ENCODE results near the gene GM2A.
A peak's percentile ranks its signal among the peaks of the same experiment; 100 is the strongest.
"Not testable (repeated sequence)": the region's sequence is repeated elsewhere in the genome, so short reads cannot be mapped to it uniquely, and the experiment has no call there.

The GM2A gene

DNA sequence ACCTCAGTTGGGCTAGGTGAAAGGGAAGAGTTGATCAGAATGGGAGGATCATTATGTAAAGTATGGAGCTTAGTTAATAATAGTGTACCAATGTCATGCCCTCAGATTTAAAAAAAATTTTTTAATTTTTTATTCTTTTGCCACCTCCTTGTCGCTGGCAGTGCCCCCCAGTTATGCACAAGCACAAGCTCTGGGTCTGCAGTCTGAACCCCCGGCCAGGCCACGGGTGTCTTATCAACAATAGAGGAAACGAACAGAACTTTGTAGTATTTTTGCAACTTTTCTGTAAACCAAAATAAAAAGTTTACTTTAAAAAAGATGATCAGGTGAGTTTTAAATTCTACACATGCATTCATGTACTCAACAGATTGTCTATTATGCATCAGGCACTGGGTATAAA, 1.4 kb upstream of the GM2A start:
- DNase-seq (ENCODE audit: insufficient read length, low spot score) (no peak), FAIRE-seq (no peak)
- TF ChIP-seq POLR2A (IDR thresholded peaks at IDR 0.05; ENCODE audit: low read depth, low read length): no peak

DNA sequence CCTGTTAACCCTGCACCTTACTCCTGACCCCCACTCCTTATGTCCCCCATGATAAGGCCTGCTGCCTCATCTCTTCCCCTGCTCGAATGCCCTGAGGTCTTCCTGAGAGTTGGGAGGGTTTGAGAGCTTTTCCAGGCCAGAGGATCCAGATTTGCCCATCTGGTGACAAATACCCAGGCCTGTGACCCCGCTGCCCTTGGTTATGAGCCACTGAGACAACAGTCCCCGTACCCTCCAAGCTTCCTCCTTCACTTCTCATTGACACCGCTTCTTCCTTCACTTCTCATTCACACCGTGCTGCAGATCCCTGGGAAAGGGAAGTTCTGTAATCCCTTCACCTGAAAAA, 593 bp downstream of the GM2A start:
- DNase-seq (ENCODE audit: insufficient read length, low spot score): no peak
- TF ChIP-seq POLR2A (IDR thresholded peaks at IDR 0.05; ENCODE audit: low read depth, low read length): no peak
- no peak for FAIRE-seq

DNA sequence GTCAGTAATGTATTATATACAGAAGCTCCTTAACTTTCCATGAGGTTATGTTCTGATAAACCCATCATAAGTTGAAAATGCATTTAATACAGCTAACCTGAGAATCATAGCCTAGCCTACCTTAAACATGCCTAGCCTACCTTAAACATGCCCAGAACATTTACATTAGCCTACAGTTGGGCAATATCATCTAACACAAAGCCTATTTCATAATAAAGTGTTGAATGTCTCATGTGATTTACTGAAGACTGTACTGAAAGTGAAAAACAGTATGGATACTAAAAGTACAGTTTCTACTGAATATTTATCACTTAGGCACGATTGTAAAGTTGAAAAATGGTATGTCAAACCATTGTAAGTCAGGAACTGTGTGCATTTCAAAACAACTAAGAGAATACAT, 1.6 kb downstream of the GM2A start:
- no peak for TF ChIP-seq POLR2A (IDR thresholded peaks at IDR 0.05; ENCODE audit: low read depth, low read length)
- no peak for FAIRE-seq
- DNase-seq (ENCODE audit: insufficient read length, low spot score): no peak

DNA sequence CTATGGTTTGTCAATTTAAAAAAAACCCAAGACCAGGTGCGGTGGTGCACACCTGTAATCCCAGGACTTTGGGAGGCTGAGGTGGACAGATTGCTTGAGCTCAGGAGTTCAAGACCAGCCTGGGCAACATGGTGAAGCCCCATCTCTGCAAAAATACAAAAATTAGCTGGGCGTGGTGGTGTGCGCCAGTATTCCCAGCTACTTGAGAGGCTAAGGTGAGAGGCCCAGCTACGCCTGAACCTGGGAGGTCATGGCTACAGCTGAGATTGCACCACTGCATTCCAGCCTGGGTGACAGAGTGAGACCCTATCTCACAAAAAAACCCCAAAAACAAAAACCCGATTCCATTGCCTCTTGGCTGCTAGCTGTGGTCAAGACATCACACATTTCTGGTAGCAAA, 2.0 kb downstream of the GM2A start:
- not testable (repeated sequence) for FAIRE-seq; DNase-seq (ENCODE audit: insufficient read length, low spot score)

DNA sequence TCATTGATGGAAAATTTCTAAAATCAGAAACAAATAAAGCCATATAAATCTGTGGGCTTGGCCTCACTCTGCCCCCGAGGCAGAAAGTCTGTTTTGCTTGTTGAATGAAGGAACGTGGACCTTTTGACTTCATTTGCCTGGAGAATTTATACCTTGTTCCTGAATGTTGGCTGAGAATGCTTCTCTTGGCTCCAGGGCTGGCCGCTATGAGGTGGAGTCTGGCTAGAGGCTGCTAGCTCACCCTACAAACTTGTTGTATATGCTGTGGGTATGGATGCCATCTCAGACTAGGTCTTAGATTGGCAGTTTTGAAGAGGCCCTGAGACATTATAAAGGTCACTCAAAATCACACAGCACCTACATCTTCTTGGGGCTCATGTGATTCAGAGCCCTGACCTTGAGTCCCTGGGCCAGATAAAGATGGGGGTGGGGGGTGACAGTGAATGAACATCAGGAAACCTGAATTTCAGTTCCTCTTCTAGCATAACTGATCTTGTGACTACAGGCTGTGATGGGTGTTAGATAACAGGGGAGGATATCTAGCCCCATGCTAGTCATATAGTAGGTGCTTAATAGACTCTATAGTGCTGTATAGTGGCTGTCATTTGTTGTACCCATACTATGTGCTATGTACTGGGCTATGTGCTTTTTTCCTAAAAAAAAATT, 2.8 kb downstream of the GM2A start:
- FAIRE-seq: no peak
- no peak for TF ChIP-seq POLR2A (IDR thresholded peaks at IDR 0.05; ENCODE audit: low read depth, low read length)
- DNase-seq (ENCODE audit: insufficient read length, low spot score): no peak

DNA sequence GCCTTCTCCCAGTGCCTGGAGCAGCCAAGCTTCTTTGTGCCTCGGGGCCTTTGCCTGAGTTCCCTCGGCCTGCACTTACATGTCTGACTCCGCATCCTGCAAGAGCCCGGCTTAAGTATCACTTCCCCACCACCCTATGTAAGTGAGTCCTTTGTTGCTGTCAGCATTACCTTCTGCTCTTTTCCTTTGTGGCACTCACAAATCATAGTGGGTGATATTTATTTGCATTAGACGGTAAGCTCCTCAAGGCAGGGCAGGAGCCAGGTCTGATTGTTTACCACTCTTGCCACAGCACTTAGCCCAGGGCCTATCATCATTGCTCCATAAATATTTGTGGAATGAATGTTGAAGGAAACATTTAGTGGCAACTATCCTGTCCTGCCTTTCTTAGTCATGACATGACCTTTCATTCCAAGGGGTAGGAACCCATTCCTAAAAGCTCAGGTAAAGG, 4.8 kb downstream of the GM2A start:
- TF ChIP-seq POLR2A (IDR thresholded peaks at IDR 0.05; ENCODE audit: low read depth, low read length): no peak
- FAIRE-seq: no peak
- no peak for DNase-seq (ENCODE audit: insufficient read length, low spot score)

DNA sequence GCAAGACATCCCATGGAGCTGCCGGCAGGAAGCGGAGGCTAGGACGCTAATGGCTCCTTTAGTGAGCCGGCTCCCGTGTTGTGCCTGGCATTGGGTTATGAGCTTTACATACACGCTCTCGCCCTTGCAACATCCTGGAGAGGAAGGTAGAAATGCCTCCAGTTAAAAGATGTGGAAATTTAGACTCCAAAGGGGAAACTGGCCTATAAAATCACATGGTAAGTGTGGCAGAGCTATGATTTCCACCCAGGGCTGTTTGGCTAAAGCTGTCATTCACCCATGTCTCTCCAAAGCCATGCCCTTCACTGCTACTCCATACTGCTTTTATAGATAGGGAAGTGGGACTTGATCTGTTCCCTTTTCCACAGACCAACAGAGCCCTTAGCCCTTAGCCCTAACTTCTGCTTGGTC, 5.2 kb downstream of the GM2A start:
- FAIRE-seq (no peak), DNase-seq (ENCODE audit: insufficient read length, low spot score) (no peak)
- no peak for TF ChIP-seq POLR2A (IDR thresholded peaks at IDR 0.05; ENCODE audit: low read depth, low read length)

DNA sequence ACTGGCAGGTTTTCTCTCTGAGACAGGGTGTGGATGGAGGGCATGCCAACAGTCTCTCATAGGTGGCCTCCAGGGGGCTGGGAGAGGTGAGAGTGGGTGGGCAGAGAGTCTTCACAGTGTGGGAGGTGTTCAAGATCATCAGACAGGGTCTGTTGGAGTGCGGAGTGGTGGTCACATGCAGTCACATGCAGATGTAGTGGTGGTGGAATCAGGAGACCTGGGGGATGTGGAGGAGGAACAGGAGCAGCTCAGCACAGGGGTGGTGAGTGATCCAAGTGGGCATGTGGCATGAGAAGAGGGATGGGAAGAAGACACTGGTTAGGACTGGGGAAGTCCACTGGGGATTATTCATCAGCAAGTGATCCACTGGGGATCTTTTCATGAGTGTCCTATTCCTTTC, 5.8 kb downstream of the GM2A start:
- FAIRE-seq: no peak
- DNase-seq (ENCODE audit: insufficient read length, low spot score): no peak
- TF ChIP-seq POLR2A (IDR thresholded peaks at IDR 0.05; ENCODE audit: low read depth, low read length): no peak

DNA sequence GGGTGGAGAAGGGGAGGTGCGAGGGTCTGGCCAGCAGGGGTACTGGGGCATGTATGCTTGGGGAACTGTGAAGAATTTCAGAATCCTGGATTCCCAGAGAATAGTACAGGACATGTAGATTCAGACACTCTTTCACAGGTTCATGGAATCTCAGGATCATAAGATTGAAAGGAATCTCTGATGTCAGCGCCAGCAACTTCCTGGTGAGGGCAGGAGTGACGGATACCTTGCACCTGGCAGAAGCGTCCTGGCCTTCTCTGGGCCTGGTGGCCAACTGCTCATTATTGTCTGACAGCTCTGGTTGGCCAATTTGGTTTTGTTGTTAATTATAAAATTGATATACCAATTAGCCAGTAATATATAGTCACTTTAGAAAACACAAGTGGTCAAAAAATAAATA, 6.9 kb downstream of the GM2A start:
- no peak for TF ChIP-seq POLR2A (IDR thresholded peaks at IDR 0.05; ENCODE audit: low read depth, low read length)
- DNase-seq (ENCODE audit: insufficient read length, low spot score) (no peak), FAIRE-seq (no peak)

DNA sequence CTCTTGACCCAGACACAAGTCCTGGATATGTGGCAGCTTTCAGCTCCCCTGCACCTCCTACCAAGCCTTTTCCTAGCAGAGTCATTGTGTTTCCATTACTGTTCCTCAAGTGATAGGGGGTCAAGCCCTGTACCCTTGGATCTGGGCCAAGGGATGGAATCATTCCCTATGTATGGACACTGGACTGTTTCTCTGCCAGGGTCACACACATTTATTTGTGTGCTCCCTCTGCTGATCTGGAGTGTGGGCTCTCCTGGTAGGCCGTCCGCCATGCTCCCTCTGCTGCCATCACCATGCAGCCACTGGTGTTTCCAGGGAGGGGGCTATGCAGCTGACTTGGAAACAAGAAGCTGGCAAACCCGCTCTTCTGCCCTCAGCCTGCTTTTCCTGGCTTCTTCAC, 9.5 kb downstream of the GM2A start:
- no peak for TF ChIP-seq POLR2A (IDR thresholded peaks at IDR 0.05; ENCODE audit: low read depth, low read length)
- DNase-seq (ENCODE audit: insufficient read length, low spot score): no peak
- FAIRE-seq: no peak

DNA sequence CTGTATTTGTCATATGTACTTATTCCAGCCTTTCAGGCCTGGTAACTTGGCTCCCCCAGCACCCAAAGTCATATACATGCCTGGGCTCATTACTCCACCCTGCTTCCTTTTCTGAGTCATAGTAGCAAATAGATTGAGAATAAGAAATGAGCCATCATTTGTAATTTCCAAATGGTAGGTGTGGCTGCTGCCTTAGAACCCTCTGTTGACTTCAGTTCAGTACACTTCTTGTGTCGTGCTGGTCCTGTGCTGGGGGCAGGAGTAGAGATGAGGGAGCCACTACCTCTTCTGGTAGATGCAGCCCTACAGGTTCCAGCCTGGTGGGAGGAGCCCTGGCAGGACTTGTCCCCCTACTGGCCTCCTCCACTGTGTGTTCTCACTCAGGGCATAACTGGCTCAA, 11.1 kb downstream of the GM2A start:
- FAIRE-seq (peak; percentile 45), DNase-seq (ENCODE audit: insufficient read length, low spot score) (peak; percentile 40)
- TF ChIP-seq POLR2A (IDR thresholded peaks at IDR 0.05; ENCODE audit: low read depth, low read length): no peak

DNA sequence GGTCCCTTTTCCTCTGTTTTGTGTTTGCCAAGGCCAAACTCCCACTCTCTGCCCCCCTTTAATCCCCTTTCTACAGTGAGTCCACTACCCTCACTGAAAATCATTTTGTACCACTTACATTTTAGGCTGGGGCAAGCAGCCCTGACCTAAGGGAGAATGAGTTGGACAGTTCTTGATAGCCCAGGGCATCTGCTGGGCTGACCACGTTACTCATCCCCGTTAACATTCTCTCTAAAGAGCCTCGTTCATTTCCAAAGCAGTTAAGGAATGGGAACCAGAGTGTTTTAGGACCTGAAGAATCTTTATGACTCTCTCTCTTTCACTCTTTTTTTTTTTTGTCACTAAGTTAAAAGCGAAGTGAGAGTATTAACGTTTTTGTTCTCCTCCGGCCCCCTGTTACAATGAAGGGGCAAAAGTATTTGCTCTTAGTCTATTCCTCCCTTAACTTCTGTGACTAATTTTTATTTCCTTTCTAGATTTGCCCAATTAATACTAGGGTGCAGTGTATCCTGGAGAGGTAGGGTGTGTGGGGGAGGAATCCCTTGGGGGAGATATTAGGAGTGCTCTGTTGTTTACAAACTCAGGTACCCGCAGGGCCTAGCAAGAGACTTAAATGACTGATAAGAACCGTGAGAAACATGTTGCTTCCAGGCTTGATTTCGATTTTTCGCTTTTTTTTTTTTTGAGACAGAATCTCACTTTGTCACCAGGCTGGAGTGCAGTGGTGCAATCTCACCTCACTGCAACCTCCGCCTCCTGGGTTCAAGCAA, 14.7 kb downstream of the GM2A start:
- FAIRE-seq: no peak
- no peak for TF ChIP-seq POLR2A (IDR thresholded peaks at IDR 0.05; ENCODE audit: low read depth, low read length)
- no peak for DNase-seq (ENCODE audit: insufficient read length, low spot score)

DNA sequence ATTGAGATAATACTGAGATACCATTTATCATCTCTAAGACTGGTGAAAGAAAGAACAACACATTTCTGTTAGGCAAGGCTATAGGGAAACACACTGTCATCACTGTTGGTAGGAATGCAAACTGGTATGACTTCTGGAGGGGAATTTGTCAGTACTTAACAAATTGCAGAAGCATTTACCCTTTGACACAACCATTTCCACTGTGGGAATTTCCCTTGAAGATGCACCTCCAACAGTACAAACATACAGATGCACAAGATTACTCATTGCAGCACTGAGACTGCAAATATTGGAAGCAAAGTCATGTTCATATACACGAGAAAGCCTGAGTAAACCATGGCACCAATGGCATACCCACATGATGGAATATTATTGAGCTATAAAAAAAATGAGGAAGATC, 17.6 kb downstream of the GM2A start:
- no peak for TF ChIP-seq POLR2A (IDR thresholded peaks at IDR 0.05; ENCODE audit: low read depth, low read length)
- FAIRE-seq: peak; percentile 60

DNA sequence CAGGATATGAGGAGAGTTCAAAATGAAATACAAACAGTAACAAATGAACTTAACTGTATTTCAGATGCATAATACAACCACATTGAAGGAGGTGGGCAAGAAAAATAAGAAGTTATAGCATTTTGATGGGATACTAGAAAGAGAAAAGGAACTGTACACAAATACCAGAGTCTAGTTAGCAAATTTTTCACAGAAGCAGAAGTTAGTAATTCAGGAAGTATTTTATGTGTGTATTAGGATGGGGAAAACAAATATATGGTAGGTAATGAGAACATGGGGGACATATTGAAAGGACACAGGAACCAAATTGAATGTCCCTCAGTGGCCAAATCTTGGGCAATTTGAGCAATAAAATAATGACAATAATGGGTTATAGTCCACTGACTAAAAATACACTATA, 18.4 kb downstream of the GM2A start:
- no peak for TF ChIP-seq POLR2A (IDR thresholded peaks at IDR 0.05; ENCODE audit: low read depth, low read length)
- no peak for FAIRE-seq
- DNase-seq (ENCODE audit: insufficient read length, low spot score): no peak

More for the DNA sequence above, 17.6 kb downstream of the GM2A start:
- DNase-seq (ENCODE audit: insufficient read length, low spot score): no peak

DNA sequence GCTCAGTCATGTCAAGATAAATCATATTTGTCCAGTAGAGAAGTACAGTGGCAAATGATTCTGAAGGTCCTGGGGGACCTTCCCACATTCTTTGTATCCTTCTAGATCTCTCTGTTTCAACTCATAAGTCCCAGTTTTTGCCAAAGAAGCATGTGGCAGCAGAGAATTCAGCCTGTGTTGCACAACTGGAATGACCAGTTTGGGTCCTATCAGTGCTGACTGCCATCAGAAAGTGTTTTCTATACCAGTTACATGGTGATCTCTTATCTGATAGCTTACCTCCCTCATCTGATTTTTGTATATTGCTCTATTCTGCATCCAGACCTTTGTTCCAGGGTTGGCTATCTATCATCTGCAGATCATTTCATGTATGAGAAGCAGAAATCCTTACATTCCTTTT, 21.7 kb downstream of the GM2A start:
- TF ChIP-seq POLR2A (IDR thresholded peaks at IDR 0.05; ENCODE audit: low read depth, low read length): no peak
- FAIRE-seq (no peak), DNase-seq (ENCODE audit: insufficient read length, low spot score) (no peak)
